GM18858 (cell line): ENCODE data around the gene HAGH.

Experiments used
- ATAC-seq: cut with Tn5 transposase; IDR thresholded peaks from one replicate; pipeline ENCODE4 v1.9.1; 2021; ENCODE audit not compliant: unreplicated experiment

The HAGH gene

DNA sequence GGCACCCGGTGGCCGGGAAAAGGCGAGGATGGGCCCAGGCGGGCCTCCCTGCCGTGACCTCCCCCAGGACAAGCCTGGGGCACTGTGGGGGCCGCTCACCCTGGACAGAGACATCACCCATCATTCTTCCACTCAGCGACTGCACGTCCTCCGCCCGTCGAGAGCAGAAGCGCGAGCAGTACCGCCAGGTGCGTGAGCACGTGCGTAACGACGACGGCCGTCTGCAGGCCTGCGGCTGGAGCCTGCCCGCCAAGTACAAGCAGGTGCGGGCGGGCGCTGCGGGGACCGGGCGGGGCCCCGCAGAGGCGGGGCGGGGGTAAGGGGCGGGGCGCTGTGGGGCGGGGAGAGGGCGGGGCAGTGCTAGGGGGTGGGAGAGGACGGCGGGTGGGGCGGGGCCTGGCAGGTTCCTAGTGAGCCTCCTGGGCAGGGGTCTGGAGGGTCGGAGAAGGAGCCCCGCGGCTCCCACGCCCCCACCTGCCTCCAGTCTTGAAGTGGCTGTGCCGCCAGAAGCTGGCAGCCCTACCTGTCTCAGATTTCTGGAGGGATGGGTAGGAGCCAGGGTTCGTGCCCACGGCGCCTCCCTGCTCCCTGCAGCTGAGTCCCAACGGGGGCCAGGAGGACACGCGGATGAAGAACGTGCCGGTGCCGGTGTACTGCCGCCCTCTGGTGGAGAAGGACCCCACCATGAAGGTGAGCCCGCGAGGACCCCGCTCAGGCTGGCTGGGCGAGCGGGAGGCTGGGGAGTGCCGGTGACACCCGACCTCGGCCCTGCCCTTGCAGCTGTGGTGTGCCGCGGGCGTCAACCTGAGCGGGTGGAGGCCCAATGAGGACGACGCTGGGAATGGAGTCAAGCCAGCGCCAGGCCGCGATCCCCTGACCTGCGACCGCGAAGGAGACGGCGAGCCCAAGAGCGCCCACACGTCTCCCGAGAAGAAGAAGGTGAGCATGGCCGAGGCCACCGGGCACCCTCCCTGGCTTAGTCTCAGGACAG is 62.8 kb downstream of the HAGH start:
- no peak for ATAC-seq

- ATAC-seq: no peak
These were observed 63.6 kb downstream of the HAGH start for GRCh38 chr16:1762879-1763520.

DNA sequence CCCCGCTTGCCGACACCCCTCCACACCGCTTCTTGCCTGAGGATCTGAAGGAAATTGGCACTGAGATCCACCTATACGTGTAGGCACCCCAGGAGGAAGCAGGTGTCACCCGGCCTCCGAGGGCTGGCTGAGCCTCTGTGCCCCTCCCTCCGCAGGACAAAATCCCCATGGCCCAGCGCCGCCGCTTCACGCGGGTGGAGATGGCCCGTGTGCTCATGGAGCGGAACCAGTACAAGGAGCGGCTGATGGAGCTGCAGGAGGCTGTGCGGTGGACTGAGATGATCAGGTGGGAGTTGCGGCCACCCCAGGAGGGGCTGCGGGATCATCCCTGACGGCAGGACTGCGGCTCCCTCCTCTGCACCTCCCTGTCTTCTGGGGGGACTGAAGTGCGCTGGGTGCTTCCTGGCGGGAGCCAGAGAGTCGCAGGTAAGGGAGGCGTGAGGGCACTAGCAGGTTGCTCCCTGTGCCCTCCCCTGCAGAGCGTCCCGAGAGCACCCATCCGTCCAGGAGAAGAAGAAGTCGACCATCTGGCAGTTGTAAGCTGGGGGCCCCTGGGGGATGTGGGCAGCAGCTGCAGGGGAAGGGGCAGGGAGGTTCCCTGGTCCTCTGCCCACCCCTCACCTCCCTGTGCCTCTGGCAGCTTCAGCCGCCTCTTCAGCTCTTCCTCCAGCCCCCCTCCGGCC is 64.3 kb downstream of the HAGH start:
- ATAC-seq: no peak

- no peak for ATAC-seq
These were observed 64.9 kb downstream of the HAGH start for GRCh38 chr16:1761751-1762150.

- no peak for ATAC-seq
These were observed 65.7 kb downstream of the HAGH start for GRCh38 chr16:1760911-1761310.

DNA sequence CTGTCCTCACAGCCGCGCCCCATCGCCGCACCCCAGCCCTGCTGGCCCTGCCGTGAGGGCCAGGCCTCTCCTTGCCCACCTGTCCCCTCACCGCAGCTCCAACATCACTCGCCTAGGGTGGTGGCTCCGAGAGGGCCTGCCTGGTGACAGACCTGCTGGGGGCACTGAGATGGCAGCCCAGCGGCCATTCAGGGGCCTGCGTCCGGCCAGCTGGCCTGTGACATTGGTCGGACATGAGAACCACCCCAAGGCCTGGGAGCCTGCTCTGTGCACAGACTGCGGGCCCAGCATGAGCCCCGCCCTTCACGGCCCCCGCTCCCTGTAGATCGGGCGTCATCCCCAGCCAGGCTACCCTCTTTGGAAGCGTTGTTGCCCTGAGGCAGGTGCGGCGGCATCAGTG is 67.1 kb downstream of the HAGH start:
- ATAC-seq: no peak

- no peak for ATAC-seq
These were observed 67.7 kb downstream of the HAGH start for GRCh38 chr16:1758923-1759322.

DNA sequence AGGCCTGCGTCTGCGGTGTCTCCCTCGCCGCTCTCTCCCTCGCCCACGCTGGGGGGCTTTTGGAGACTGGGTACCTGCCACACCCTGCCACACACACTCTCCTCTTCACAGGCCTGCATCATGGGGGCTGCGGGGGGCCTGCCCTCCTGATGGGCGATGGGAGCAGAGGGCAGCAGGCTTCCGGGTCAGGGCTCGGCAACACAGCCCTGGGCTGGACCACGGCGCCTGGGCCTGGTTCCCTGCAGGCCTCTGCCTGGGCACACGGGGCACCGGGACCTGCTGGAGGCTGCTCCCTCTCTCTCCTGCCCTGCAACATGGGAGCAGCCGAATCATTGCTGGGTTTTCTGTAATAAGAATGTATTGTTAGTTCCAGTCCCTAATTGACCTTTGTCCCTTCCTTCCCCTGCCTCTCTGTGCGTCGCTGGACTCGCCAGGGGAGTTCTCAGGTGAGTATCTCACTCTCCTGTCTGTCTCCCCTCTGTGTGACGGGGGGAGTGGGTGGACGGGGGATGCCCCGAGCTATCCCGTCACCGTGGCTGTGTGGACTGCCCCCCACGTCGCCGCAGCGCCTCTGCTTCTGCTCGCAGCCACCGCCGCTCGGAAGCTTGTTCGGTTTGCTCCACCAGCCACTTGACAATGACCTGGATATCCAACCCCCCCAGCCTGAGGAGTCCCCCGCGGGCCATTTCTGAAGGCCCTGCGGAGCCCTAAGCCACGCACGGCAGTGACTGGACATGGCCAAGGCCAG is 68.7 kb downstream of the HAGH start:
- ATAC-seq: no peak
